ENCODE results near the gene GHITM.
A peak's percentile ranks its signal among the peaks of the same experiment; 100 is the strongest.
"Not testable (repeated sequence)": the region's sequence is repeated elsewhere in the genome, so short reads cannot be mapped to it uniquely, and the experiment has no call there.

The GHITM gene, protein sequence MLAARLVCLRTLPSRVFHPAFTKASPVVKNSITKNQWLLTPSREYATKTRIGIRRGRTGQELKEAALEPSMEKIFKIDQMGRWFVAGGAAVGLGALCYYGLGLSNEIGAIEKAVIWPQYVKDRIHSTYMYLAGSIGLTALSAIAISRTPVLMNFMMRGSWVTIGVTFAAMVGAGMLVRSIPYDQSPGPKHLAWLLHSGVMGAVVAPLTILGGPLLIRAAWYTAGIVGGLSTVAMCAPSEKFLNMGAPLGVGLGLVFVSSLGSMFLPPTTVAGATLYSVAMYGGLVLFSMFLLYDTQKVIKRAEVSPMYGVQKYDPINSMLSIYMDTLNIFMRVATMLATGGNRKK

GRCh38 chr10:84139126-84140035 is at the start of gene GHITM:
GHITM (plus strand) TSS chr10:84139509; CDS start chr10:84141501, 1,992 bp downstream.
- DNase-seq = peak; percentile 87

DNA sequence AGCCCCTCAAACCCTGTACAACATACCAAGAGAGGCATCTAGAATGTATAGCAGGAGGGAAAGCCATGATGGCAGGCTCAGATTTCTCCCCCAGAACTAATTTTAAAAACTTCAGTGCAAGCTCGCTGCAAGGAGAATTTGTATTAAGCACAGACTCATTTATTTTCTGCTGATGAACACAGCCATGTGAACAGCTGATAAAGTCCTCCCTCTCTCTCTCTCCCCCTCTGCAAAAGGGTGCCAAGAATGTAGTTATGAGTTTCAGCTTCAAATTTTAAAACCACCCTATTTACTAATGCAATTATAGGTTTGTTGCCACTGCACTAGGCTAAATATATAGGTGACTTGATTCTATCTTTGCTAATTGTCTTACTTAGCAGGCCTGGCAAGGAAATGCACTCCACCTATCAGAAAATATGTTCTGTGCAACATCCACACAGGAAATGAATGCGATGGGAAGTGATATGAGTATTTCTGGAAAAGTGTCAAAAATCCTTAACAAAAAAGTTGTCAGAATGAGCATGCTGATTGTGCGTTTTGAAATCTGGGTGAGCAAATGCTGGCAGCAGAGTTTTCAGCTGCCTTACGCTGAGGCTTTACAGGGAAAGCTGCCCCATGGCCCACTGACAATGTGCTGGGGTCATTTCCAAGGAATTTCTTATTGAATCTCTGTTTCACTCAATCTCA is 43.4 kb upstream of the GHITM start:
- DNase-seq = no peak

DNA sequence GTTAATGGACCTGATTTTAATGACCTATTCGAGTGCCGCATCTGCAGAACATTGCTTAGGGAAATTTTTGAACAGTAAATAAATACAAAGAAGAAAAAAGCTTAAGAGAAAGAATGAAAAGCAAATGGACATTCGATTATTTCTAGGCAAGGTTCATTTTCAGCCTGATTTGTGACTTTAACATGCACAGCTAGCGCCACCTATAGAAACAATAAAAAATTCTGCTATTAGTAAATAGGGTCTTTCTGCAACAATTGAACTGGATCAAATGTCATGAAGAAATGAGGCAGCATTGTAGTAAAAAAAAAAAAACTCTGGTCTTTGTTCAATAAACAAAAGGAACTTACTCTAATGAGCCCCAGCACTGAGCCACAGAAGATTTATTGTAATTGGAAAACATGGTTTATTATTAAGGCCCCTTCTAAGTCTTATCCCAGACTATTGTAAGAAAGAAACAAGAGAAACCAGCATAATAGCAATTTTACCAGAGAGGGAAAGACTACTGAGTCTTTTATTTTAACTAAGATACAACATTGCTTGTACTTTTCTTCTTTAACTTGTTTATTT is 41.4 kb upstream of the GHITM start:
- no peak for DNase-seq

DNA sequence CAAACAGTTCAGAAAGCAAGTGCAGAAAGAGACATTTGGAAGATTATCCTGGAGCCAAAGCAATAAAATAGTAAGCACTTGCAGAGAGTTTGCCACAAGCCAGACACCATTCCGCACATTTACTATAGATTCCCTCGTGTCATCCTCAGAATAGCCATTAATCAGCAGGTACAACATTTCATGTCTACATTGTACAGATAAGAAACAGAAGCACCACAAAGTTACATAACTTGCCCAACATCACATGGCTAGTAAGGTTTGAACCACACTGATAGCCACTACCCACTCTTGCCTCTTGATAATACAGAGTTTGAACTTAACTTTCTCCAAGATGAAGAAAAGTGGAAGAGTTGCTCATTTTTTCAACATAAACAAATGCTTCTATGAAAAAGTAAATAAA is 40.6 kb upstream of the GHITM start:
- DNase-seq = no peak

DNA sequence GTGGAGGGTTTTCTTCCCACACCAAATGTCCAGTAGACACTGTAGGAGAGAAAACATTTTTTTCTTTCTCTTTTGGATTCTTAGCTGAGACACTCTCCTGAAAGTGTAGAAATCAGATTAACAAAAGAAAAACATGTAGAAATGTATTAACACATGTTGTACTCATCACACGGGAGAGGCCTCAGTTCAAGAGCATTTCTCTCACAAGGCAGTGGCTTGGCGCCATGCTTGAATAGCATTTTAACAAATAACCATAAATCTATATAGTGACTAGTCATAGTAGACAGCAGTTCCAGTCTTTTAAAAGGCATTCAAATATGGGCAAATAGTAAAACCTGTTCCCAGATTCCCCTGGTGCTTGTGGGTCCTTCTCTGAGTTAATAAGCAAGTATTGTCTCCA is 38.3 kb upstream of the GHITM start:
- DNase-seq = no peak

DNA sequence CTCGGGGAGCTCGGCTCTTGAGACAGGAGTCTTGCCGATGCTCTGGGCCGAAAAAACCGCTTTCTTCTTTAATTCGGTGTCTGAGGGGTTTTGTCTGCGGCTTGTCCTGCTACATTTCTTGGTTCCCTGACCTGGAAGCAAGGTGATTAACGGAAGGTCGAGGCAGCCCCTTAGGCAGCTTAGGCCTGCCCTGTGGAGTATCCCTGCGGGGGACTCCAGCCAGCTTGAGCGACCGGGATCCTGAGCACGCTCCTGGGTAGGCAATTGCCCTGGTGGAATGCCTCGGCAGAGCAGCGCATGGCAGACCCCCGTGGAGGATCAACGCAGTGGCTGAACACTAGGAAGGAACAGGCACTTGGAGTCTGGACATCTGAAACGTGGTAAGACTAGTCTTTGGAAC is 30.5 kb upstream of the GHITM start:
- DNase-seq = no peak

- not testable (repeated sequence) for DNase-seq
These were observed 29.5 kb upstream of the GHITM start for GRCh38 chr10:84109772-84110171.

- DNase-seq = not testable (repeated sequence)
These were observed 25.8 kb upstream of the GHITM start for GRCh38 chr10:84113468-84113867.

GRCh38 chr10:84114088-84114667 is 25.1 kb upstream of the GHITM start:
- DNase-seq = no peak

- DNase-seq = not testable (repeated sequence)
These were observed 22.1 kb upstream of the GHITM start for GRCh38 chr10:84117204-84117603.

GRCh38 chr10:84117686-84118394 is 21.5 kb upstream of the GHITM start:
- no peak for DNase-seq

DNA sequence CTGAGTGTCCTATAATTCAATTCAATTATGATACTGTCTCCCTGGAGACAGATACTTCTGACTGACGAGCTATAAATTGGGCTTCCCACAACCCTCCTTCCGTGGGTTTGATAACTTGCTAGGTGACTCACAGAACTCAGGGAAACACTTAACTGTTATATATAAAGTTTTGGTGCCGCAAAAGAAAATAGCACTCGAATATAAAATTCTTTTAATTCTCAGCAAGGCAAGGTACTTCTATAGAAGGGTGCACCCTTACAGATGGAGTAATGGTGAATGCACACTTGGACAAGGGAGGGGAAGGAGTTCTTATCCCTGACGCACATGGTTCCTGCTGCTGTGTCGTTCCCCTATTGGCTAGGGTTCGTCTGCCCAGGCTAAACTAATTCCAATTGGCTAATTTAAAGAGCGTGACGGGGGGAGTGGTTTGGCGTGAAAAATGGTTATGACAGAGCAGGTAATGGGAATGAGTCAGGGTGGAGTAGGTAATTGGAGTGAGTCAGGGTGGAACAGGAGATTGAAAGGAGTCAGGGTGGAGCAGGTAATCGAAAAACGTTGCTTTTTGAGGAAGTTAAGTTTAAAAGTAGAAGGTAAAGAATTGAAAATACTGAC is 20.8 kb upstream of the GHITM start:
- DNase-seq = no peak

GRCh38 chr10:84123362-84123761 is 15.9 kb upstream of the GHITM start:
- DNase-seq = no peak

DNA sequence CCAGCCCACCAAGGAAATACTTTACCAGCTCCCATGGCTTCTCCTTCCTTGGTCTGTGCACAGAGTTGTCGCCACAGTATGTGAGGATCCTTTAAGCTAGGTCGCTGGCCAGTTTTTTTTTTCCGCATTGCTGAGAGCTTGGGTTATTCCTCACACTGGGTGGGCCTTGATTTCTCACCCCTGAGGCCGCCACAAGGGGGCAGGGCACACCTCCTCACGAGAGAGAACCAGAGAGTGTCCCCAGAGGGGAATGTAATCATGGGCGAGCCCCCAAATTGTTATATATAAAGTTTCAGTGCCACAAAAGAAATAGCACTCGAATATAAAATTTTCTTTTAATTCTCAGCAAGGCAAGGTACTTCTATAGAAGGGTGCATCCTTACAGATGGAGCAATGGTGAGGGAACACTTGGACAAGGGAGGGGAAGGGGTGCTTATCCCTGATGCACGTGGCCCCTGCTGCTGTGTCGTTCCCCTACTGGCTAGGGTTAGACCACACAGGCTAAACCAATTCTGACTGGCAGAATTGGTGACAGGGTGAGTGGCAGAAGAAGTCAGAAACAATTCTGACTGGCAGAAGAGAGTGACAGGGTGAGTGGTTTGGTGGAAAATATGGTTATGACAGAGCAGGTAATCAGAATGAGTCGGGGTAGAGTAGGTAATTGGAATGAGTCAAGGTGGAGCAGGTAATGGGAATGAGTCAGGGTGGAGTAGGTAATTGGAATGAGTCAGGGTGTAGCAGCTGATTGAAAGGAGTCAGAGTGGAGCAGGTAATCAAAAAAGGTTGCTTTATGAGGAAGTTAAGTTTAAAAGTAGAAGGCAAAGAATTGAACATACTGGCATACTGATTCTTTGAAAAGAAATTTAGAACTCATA is 13.2 kb upstream of the GHITM start:
- DNase-seq = not testable (repeated sequence)

GRCh38 chr10:84126785-84127167 is 12.5 kb upstream of the GHITM start:
- no peak for DNase-seq

GRCh38 chr10:84135836-84136235 is 3.5 kb upstream of the GHITM start:
- no peak for DNase-seq

- no peak for DNase-seq
These were observed 1.5 kb upstream of the GHITM start for GRCh38 chr10:84137811-84138210.

GRCh38 chr10:84138478-84139125 is 707 bp upstream of the GHITM start:
- DNase-seq = peak; percentile 15

GRCh38 chr10:84140036-84140379 is 699 bp downstream of the GHITM start:
- no peak for DNase-seq

- no peak for DNase-seq
These were observed 8.0 kb downstream of the GHITM start for GRCh38 chr10:84147347-84147746.
